KG1 (cell line): ENCODE measurements around the gene DKK2.

Experiments used
- DNase-seq: peaks from one replicate; lab custom pipeline; 2025; lab: John Stamatoyannopoulos, UW

Gene DKK2, protein sequence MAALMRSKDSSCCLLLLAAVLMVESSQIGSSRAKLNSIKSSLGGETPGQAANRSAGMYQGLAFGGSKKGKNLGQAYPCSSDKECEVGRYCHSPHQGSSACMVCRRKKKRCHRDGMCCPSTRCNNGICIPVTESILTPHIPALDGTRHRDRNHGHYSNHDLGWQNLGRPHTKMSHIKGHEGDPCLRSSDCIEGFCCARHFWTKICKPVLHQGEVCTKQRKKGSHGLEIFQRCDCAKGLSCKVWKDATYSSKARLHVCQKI

DNA sequence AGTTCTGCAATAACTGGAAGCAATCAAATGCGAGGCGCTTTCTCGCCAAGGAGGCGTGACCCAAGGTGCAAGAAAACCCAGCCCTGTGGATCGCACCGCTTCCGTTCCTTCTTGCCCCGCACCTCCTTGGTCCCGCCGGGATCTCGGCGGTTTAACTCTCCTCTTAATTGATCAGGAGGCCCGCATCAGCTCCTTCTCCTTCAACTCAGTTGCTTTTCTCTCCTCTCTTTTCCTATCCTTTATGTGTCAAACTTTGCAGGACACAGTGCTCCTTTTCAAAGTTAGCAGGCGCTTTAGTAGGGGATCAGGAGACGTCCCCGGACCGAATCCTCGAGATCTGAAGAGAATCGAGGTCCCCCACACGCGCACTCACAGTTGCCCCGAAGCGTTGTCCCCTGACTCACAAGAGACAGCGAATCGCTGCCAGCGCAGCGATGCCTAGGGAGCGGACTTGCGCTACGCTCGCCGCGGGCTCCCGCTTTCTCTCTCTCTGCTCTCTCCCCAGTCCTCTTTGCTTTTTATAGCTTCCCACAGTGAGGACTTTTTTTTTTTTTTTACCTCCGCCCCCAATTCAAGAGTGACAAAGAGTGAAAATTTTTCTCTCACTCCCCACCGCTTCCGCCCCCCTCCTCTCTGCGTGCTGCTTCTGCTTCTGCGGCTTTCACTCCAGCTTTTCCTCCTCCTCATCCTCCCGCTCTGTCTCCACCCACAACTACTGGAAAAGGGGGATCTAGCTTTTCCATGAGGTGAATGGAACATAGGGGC lies at the start of gene DKK2:
Gene DKK2 (minus strand): TSS at position 495 of the 765 bp plus-strand sequence. CDS start 722 bp downstream, outside the sequence.
- DNase-seq: no peak

DNA sequence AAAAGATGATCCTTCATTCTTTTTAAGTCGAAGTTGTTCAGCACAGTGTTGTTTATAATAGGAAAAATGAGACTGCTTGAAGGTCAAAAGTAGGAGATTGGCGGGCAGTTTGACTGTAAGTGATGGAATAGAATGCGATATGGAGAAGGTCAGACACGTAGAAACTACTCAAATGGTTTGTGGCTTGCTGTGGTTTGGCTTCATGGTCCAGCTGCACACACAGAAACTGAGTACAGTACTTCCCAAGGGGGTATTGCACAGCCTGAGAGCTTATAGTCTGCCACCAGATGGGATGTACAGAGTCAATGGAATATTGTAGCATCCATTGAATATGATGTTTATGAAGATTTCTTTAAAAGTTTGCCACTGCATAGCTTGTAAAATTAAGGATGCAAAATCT lies 41.1 kb upstream of the DKK2 start:
- DNase-seq: no peak

DNA sequence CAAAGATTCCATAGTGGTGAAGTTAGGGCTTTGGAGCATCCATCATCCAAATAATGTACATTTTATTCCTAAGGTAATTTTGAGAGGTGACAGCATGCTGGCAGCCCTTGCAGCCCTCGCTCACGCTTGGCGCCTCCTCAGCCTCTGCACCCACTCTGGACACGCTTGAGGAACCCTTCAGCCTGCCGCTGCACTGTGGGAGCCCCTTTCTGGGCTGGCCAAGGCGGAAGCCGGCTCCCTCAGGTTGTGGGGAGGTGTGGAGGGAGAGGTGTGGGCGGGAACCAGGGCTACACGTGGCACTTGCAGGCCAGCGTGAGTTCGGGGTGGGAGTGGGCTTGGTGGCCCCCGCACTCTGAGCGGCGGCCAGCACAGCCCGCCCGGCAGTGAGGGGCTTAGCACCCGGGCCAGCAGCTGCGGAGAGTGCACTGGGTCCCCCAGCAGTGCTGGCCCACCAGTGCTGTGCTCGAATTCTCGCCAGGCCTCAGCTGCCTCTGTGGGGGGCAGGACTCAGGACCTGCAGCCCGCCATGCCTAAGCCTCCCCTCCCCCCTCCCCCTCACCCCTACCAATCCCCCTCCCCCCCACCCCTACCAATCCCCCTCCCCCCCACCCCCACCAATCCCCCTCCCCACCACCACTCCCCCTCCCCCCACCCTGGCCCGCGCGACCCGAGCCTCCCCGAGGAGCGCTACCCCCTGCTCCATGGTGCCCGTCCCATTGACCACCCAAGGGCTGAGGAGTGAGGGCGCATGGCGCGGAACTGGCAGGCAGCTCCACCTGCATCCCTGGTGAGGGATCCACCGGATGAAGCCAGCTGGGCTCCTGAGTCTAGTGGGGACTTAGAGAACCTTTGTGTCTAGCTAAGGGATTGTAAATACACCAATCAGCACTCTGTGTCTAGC lies 37.0 kb upstream of the DKK2 start:
- DNase-seq: no peak

DNA sequence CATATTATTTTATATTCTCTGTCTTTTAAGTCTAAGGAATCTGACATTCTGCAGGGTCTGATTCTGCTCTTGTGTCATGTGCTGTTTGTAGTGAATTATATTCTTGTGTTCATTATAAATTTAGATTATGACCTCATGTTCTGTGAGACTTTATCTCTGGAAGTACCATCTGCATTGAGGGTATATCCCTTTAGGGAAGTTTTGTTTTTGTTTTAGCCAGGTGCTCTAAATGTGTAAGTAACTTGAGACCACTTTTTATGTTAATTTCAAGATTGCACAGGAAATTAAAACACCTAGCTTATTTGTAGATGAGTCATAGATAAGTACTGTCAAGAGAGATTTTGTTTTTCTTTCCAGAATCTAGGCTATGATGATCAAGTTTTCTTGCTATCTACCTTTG lies 35.0 kb upstream of the DKK2 start:
- no peak for DNase-seq

DNA sequence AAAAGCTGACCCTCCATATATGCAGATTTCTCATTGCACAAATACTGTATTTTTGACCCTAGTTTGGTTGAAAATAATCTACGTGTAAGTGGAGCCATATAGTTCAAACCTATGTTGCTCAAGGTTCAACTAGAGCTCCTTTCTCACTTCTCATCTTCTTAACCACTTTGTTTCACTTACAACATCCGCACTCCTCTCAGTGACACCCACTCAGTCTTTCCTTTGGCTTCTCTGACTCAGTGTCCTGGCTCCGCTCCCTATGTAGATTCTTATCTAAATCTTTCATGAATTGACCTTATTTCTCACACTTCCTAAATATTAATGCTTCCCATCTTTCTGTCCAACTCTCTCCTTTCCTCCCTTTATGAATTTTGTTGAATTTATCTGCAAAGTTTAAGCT lies 32.9 kb upstream of the DKK2 start:
- no peak for DNase-seq

DNA sequence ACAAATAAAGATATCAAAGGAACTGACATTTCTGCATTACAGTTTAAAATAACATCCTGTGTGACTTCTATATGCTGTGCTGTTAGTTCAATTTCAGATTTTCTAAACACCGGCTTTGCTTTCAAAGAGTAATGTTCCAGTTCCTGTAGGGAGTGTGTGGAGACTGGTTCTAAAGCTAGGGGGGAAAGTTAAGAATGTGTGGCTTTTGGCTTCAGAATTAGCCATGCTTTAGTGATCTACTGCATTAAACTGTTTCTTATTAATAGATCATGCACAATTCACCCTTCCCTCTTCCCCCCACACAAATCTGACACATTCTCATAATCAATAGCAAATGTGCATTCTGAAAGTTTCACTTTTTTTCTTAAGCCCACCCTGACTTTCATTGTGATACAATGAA lies 32.0 kb upstream of the DKK2 start:
- DNase-seq: no peak

DNA sequence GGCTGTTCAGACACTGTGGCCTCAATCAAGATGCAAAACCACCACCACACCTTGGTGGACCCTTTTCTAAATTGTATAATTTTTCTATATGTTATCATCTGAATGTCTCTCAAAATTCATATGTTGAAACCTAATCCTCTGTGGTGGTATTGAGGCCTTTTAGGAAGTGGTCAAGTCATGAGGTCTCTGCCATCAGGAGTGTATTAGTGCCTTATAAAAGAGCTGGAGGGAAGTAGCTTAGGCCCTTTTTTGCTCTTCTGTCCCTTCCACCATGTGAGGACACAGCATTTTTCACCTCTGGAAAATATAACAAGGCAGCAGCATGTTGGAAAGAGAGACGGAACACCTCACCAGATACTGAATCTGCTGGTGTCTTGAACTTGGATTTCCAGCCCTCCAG lies 30.5 kb upstream of the DKK2 start:
- DNase-seq: no peak

DNA sequence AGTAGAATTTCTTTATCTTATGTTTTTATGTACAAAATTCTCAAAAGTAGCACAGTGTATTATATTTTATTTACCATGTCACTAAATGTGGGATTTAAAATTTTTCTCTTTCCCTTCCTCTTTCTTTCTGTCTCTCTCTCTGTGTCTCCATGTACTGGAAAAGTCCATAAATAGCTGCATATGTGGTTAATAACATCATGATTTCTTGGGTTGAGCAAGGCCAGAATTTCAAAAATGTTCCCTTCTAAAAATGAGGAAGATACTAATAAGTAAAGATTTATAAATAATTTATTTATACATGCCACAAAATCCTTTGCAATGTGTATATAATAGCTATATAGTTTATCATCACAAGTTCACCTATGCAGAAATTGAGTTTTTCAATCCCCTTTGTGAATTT lies 29.1 kb upstream of the DKK2 start:
- DNase-seq: no peak

DNA sequence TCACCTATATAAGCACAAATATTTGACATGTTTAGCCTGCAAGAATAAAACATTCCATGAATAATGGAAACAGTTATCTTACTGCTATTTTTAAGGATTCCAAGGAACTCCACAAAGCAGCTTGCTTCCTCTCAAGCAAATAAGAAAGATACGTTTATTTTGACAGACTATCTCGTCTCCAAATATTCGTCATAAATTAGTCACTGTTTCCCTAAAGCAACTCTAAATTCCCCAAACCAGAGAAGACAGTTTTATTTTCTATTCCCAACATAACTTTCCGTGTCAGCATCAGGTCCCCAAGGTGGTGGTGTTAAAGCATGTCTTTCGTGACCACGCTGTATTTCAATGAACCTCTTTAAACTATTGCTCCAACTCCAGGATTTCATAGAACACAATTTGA lies 24.3 kb upstream of the DKK2 start:
- no peak for DNase-seq

DNA sequence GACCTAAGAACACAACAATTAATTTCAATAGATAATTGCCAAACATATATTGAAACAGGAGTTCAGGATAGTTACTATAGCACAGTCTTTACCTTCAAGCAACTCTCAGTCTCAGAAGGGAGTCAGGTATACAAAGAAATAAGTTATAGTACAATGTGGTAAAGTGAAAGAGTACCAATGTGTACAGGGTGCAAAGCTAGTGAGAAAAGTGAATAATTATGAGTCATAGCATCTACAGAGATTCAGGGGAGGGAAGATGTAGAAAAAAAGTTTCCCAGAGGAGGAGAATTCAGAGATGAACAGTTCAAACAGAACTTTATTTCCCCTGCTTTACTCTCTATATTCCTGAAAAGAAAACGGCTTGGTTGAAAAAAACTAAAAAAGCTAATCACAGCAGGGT lies 22.7 kb upstream of the DKK2 start:
- no peak for DNase-seq

DNA sequence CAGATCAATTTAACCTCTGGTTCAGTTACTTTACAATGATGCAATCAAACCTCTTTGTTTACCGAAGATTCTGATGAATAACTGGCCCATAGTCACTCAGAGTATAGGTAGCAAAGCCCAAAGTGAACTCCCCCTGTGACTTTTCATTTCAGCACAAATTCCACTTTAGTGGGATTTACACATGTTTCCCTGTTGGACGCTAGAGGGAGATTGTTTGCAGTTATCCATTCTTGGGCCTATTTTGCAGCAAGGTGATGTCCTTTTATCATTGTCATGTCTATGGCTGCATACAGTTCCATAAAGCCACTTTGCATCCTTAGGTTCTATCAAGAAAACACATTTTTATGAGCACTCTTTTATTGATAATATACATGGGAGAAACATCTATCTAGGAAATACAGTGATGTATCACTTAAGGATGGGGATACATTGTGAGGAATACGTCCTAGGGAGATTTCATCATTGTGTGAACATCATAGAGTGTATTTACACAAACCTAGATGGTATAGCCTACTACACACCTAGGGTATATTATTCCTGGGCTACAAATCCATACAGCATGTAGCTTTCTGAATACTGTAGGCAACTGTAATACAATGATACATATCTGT lies 14.5 kb upstream of the DKK2 start:
- DNase-seq: no peak

DNA sequence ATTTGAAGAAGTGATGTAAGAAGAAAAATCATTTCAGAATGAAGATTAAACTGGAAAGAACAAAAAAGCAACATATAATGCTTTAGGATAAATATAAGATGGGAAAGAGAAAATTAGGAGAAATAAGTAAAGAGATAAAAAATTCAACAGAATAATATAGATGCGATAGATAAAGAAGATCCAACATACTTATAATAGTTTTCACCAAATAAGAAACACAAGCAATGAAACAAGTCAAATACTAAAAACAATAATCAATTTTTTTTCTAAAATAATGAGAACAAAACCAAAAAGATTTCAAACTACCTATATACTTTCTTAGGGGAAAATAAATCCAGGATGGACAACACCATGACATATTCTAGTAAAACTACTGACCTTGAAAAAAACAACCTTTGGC lies 10.1 kb upstream of the DKK2 start:
- DNase-seq: no peak

DNA sequence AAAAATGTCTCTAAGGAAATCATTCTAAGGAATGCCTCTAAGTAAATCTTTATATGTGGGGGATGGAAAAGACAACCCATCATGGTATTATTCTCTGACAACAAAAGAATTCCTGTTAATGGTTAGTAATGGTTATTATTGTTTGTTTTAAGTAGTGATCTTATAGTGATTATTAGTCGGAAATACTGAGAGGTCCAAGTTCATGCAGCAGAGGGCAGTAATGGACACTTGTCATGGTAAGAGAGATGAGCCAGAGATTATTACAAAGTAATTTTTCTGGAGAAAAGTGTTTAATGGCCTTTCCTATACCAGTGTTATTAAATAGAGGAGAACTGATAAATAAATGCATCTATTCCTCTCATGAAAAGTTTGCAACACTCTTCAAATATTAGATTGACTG lies 8.1 kb upstream of the DKK2 start:
- DNase-seq: no peak

DNA sequence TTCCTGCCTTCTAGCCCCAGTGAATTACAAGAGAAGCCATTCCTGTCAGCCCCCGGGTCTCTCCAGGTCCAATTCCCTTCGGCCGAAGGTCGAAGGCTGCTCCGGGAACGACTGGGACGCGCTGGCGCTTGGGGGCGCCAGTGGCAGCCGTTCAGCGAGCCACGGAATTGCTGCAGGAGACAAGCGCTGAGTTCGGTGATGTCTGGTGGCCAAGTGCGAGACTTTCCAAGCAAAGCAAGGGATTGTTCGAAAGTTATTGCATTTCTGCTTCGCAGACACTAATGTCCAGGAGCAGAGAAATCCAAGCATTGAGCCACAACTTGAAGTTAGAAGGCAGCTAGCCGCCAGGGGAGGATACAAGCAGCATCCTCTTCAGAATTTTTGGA lies 1.1 kb upstream of the DKK2 start:
- DNase-seq: no peak

DNA sequence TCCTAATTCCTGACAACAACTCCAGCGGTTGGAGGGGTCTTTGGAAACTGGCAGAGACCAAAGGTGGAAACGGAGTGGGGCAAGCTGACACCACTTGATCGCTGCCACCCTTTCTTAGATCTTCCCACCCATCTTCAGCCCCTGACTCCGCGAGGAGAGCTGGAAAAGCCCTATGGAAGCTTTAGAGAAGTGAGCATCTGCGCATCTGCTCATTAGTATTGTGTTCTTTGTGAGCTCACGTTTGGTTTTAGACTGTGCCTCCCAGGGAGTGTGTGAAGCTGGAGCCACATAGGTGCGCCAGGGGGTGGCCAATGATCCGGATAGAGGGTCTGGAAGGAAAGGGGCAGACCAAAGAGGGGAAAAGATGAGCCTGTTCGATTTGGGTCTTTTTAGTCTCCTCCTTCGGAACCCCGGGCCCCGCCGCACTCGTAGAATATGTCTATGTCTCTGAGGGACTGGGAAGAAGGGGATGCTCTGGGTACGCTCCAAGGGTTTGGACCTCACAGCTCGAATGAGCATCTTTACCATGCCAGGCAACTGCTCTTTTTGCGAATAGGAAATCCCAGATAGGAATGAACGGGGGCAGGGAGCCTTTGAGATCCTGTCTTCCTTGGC lies 578 bp upstream of the DKK2 start:
- DNase-seq: no peak

DNA sequence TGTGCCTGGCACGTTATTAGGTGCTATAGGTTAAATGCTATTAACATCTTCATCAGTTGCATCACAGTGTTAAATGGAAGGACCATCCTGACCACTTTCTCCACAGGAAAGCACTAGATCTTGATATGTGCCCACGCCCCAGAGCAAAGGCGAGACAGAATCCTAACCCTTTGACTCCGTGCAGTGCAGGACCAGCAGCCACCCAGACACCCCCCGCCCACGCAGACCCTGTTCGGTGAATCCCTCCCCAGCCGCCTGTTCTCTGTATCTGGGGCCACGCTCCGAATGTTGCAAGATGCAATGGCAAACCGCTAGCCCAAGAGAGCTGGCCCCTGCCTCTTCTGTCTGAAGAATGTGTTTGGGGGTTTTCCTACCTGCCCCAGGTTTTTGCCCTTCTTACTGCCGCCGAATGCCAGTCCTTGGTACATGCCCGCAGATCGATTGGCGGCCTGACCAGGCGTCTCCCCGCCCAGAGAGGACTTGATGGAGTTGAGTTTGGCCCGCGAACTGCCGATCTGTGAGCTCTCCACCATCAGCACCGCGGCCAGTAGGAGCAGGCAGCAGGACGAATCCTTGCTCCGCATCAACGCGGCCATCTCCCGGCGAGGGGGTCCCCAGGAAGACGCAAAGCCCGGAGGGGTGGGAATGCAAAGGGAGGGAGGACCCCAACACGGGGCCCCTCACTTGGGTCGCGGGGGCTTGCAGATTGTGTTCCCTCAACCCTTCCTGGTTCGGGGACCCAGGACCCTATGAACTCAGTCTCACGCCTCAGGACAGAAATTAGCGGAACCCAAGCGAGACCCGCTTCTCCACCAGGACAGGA lies 906 bp downstream of the DKK2 start:
- no peak for DNase-seq

DNA sequence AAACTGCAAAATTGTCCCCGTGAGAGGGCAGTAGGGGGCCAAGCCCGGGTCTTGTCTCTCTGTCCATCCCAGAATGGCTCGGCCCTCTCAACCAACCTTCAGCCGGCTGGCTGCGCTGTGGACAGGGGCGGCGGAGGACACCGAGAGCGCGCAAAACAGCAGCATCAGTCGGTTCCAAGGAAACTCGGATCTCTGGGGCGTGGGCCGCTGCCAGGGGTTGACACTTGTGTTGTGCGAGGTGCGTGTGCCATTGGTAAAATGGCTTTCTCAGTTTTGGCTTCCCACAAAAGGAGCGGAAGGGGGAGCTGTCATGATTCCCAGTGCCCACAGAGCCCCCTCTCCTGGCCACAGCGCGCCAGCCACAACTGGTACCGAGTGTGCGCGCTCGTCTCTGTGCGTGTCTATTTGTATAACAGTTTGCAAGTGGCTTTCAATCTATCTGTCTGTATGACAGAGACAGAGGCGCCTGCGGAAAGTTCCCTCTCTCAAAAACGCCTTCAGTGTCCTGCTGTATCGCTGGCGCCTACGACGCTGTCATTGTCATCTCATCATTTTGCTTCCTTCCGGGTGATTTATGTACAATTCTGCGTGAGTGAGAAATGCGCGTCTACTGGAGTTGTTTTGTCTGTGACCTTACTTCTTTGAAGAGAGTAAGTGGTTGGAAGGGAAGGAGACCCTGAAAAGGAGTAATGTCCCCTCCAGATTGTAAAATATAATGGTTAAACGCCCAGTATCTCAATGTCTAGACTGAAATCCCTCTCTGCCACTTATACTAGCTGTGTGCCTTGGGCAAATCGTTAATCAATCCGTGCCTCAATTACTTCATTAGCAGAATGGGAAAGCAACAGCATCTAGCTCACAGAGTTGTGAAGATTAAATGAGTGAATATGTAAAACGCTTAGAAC lies 1.8 kb downstream of the DKK2 start:
- no peak for DNase-seq

DNA sequence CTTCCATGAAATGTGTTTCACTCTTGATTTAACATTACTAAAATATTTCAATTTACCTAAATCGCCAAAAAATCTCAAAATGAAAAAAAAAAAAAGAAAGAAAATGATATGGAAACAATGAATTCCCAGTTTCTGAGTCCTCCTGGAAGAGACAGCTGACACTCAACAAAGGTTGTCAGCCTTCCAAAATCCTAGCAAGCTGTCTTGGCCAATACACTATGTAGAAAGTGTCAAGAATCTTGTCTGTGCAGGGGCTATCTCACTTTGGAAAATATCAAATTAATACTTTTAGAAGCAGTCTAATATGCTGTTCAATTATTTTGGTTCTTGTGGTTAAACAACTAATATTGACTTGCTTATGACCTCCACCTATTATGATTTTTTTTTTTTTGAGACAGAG lies 8.7 kb downstream of the DKK2 start:
- DNase-seq: no peak

DNA sequence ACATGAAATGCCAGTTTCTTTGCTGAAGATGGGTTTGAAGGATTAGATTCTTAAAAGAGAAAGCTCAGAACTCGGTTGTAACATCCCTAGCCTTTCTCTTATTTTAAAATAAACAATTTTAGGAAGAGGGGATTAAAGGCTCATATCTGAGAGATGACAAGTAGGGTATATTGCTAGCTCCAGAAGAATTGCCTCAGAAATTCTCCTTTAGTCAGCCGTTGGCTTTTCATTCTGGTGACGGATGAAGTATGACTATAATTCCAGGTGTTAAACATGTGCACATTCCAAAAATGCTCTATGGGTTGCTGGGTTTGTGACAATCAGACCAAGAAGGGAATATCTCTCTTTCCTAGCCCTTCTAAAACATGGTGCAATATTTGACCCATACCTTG lies 17.8 kb downstream of the DKK2 start:
- no peak for DNase-seq
